D721Med (cell line): Measurements from ENCODE around the gene NIM1K.
"Not testable (repeated sequence)": the region's sequence is repeated elsewhere in the genome, so short reads cannot be mapped to it uniquely, and the experiment has no call there.

ENCODE experiments used
- DNase-seq: peaks from one replicate; pipeline ENCODE4 v3.0.0; 2011; ENCODE audit warnings: low spot score; ENCODE audit not compliant: insufficient read length
- FAIRE-seq: peaks from 2 replicates; lab custom pipeline; 2011; peaks lifted over from hg19 to GRCh38; lab: Jason Lieb, UNC
- CTCF ChIP-seq: IDR thresholded peaks from 2 replicates; pipeline ENCODE4 v1.5.1; 2012; ENCODE audit warnings: mild to moderate bottlenecking, control low read depth; ENCODE audit not compliant: insufficient read depth; ENCODE audit errors: missing control alignments

NIM1K gene

GRCh38 chr5:43301653-43302091, 109.6 kb downstream of the NIM1K start:
- DNase-seq (no peak), FAIRE-seq (no peak)

GRCh38 chr5:43302481-43302880, 110.5 kb downstream of the NIM1K start:
- TF ChIP-seq CTCF: no peak
- FAIRE-seq (no peak), DNase-seq (no peak)

More at GRCh38 chr5:43301653-43302091, 109.6 kb downstream of the NIM1K start:
- TF ChIP-seq CTCF: no peak

- DNase-seq (no peak), FAIRE-seq (no peak)
- TF ChIP-seq CTCF: no peak
Observed at GRCh38 chr5:43303242-43303641, 111.2 kb downstream of the NIM1K start.

- TF ChIP-seq CTCF: no peak
- no peak for FAIRE-seq
- DNase-seq: no peak
Observed at GRCh38 chr5:43304525-43304924, 112.5 kb downstream of the NIM1K start.

GRCh38 chr5:43305948-43306565, 114.0 kb downstream of the NIM1K start:
- FAIRE-seq: no peak
- TF ChIP-seq CTCF: peak; percentile 65
- no peak for DNase-seq

GRCh38 chr5:43306954-43307353, 114.9 kb downstream of the NIM1K start:
- FAIRE-seq, DNase-seq: not testable (repeated sequence)

- FAIRE-seq (no peak), DNase-seq (no peak)
- TF ChIP-seq CTCF: no peak
Observed at GRCh38 chr5:43309122-43309521, 117.1 kb downstream of the NIM1K start.
